Pancreas (tissue), 10 donors: ENCODE data around the gene EYA4. TPM values are rescaled to one million over a fixed set of nuclear protein-coding genes. Genes with fewer than 3 reads are reported as not detected.

ENCODE experiments used
- ATAC-seq, 4 donors: fragments of 200-7000 bp; cut with Tn5 transposase; one replicate each; pipeline versions ENCODE4 v1.8.0 to v1.9.1; 2020; ENCODE audit warnings: mild to moderate bottlenecking in 4 of 4, moderate library complexity in 4 of 4
- DNase-seq, 6 donors: peaks; one replicate each; pipeline ENCODE4 v3.0.0-alpha.2; 2020
- FAIRE-seq: peaks from 2 replicates; lab custom pipeline; 2012; peaks lifted over from hg19 to GRCh38; lab: Jason Lieb, UNC
- H3K27ac ChIP-seq, 4 donors: fragments of 200-600 bp; sonication (generic); 1 replicate in 3 of 4; 2 replicates in 1 of 4; pipeline versions ENCODE4 v1.5.0 to v1.8.0; 2020
- H3K27me3 ChIP-seq, 4 donors: fragments of 200-600 bp; one replicate each; pipeline ENCODE4 v1.8.0; 2021
- H3K36me3 ChIP-seq, 3 donors: fragments of 200-600 bp; sonication (generic) in 1 of 3; one replicate each; pipeline versions ENCODE4 v1.5.0 to v1.8.0; 2020 to 2021
- H3K4me1 ChIP-seq, 3 donors: fragments of 200-600 bp; one replicate each; pipeline ENCODE4 v1.8.0; 2021
- H3K4me3 ChIP-seq, 4 donors: fragments of 200-600 bp; sonication (generic) in 2 of 4; one replicate each; pipeline versions ENCODE4 v1.5.0 to v1.8.0; 2020 to 2021
- H3K9me3 ChIP-seq, 4 donors: fragments of 200-600 bp; one replicate each; pipeline ENCODE4 v1.8.0; 2021
- WGBS, 2 donors: extraction: QIAGEN DNeasy Blood & Tissue Kit; methylation state at CpG; one replicate each; pipeline ENCODE4 v1.1.7; 2013; 5-methylcytosine and 5-hydroxymethylcytosine counted together
- intact Hi-C, 3 donors: fragments of 100-400 bp; cut with DNase I; formaldehyde crosslinking; loops; one replicate each; pipeline versions ENCODE4 v1.11.1 to v1.14.2; 2022
- polyA plus RNA-seq, 2 donors: library from polyadenylated mRNA; stranded (reverse); fragments of 200-250 nt; gene quantifications; one replicate each; pipeline ENCODE4 v1.2.3, GENCODE V29; 2013
- total RNA-seq, 6 donors: library from RNA; stranded (reverse); fragmentation: NEBNext Ultra II Directional in 4 of 6; extraction: Animal tissue kit (Norgen Biotek cat#: 25700) in 4 of 6; gene quantifications; one replicate each; pipeline versions ENCODE4 v1.2.1 to v1.2.4, GENCODE V29; 2021 to 2023
- TF ChIP-seq, protein P1 (sequence below), 4 donors: fragments of 200-600 bp; sonication (generic) in 3 of 4; IDR thresholded peaks; one replicate each; pipeline versions ENCODE4 v1.5.0 to v1.8.0; 2021; ENCODE audit warnings: antibody characterized with exemption in 4 of 4
- donor health status: healthy with polysubstance abuse.
- donor health status: DM: no; HTN: no; CAD: no; lungs with moderate emphysema.
- donor health status: DM: no; HTN: no; CAD: no.
- donor health status: control.
- donor health status: control.
- donor health status: Bipolar disorder and iron deficiency.
- donor health status: DM: yes; HTN: yes; CAD: no.
- donor health status: DM: no; HTN: no; CAD: no.
- donor health status: DM: no; HTN: no; CAD: no.
- donor health status: DM: yes; HTN: yes; CAD: no.

Gene EYA4
- total and polyA plus RNA-seq, 8 donors: 0.08 to 1.3 (median 0.19) TPM

DNA sequence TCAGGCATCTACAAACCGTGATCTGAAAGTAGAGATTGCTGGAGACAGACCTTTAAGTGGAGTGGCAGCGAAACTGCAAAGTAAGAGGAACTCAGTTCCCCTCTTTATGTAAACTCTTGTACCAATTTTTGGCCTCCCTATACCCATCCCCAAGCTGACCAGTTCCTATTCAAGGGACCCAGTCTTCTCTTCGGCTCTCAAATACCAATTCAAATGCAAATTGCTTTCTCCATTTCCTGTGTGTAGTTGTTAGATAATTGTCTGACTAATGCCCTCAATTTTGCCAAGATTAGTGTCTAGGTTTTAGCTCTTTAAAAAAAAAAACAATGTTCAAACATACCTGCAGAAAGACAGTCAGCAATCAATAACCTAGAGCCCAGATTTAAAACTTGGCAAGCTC is 150.9 kb downstream of the EYA4 start:
- 92 to 95% methylated on average over 3 of the region's 3 CpGs for WGBS, 2 donors
- ATAC-seq (no peak), DNase-seq (no peak), FAIRE-seq (no peak)
- Histone ChIP-seq H3K36me3 (no peaks in the 10 kb centered on the region), H3K27ac (no peak overlapping the region), H3K4me1 (no peaks in the 10 kb centered on the region), H3K27me3 (no peaks in the 10 kb centered on the region), H3K4me3 (no peak overlapping the region), H3K9me3 (no peaks in the 10 kb centered on the region)
- intact Hi-C loops: no loop called here
- TF ChIP-seq, protein P1, sequence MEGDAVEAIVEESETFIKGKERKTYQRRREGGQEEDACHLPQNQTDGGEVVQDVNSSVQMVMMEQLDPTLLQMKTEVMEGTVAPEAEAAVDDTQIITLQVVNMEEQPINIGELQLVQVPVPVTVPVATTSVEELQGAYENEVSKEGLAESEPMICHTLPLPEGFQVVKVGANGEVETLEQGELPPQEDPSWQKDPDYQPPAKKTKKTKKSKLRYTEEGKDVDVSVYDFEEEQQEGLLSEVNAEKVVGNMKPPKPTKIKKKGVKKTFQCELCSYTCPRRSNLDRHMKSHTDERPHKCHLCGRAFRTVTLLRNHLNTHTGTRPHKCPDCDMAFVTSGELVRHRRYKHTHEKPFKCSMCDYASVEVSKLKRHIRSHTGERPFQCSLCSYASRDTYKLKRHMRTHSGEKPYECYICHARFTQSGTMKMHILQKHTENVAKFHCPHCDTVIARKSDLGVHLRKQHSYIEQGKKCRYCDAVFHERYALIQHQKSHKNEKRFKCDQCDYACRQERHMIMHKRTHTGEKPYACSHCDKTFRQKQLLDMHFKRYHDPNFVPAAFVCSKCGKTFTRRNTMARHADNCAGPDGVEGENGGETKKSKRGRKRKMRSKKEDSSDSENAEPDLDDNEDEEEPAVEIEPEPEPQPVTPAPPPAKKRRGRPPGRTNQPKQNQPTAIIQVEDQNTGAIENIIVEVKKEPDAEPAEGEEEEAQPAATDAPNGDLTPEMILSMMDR (IDR thresholded peaks at IDR 0.05): no peak

DNA sequence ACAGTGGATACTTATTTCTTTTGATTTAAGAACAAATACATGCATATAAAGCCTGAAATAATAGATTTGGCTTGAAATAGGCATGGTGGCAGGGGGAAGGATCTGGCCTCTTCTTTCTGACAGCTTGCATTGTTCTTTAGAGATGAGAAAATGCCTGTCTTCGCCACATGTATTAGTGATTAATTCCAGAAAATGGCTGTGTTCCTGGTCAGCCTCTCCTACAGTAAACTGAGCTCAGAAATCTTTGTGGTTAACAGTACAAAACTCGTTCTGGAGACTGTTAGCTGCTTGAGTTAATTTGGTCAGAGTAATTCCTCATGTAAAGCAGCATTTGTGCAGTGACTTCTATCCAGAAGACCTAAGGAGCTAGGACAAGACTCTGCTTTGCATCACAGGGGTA is 151.5 kb downstream of the EYA4 start:
- TF ChIP-seq, protein P1 (IDR thresholded peaks at IDR 0.05): no peak
- Histone ChIP-seq H3K27ac (no peak overlapping the region), H3K4me1 (no peaks in the 10 kb centered on the region), H3K27me3 (no peaks in the 10 kb centered on the region), H3K9me3 (no peaks in the 10 kb centered on the region), H3K4me3 (no peak overlapping the region), H3K36me3 (no peaks in the 10 kb centered on the region)
- FAIRE-seq: no peak
- DNase-seq: no peak
- intact Hi-C loops: no loop called here
- 27 to 40% methylated on average over 2 of the region's 2 CpGs for WGBS, 2 donors
- peak; percentile 46 to 78 (median 70) for ATAC-seq

DNA sequence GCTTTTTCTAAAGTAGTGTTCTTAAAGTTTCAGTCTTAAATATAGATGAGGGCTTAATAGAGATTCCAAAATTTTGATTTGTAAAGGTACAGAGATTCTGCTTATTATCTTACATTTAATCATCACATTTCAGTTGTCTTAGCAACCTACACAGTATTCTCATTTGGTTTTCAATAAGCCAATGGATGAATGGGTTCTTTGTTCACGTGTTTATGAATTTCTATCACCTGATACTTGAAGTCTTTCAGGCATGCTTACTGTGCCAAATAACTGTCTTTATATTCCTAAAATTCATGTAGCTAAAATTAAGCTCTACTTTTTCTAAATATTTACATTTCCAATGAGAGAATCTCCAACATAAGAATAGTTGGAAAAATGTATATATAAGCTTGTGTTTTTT is 152.7 kb downstream of the EYA4 start:
- no peak for DNase-seq
- no peaks in the 10 kb centered on the region for H3K36me3 ChIP-seq
- H3K9me3 ChIP-seq: no peaks in the 10 kb centered on the region
- no peaks in the 10 kb centered on the region for H3K4me1 ChIP-seq
- no peak overlapping the region for H3K4me3 ChIP-seq
- H3K27me3 ChIP-seq: no peaks in the 10 kb centered on the region
- WGBS, 2 donors: 49 to 53% methylated on average over 1 of the region's 1 CpG
- TF ChIP-seq, protein P1 (IDR thresholded peaks at IDR 0.05): no peak
- intact Hi-C loops: no loop called here
- H3K27ac ChIP-seq: no peak overlapping the region
- no peak for ATAC-seq
- FAIRE-seq: no peak

DNA sequence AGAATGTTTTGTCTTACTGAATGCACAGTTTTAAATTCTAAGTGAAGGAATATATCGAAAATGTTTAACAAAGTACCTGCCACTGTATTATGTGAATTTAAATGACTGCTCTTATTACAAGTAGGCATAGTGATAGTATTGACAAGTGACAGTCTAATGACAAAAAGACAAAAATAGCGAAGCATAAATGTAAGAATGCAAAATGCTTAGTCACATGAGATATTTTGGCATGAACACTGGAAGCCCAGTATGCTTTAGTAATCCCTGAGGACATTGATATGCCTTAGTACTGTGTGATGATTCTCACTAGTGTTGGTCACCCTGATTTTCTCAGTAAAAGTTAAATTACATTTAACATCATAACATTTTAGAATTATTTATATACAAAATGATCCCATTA is 153.5 kb downstream of the EYA4 start:
- ATAC-seq: no peak
- H3K4me3 ChIP-seq: no peak overlapping the region
- intact Hi-C loops: no loop called here
- FAIRE-seq: no peak
- H3K36me3 ChIP-seq: no peaks in the 10 kb centered on the region
- H3K9me3 ChIP-seq: no peaks in the 10 kb centered on the region
- DNase-seq: no peak
- H3K27ac ChIP-seq: no peak overlapping the region
- WGBS, 2 donors: 74 to 87% methylated on average over 2 of the region's 2 CpGs
- H3K4me1 ChIP-seq: no peaks in the 10 kb centered on the region
- H3K27me3 ChIP-seq: no peaks in the 10 kb centered on the region
- TF ChIP-seq, protein P1 (IDR thresholded peaks at IDR 0.05): no peak

DNA sequence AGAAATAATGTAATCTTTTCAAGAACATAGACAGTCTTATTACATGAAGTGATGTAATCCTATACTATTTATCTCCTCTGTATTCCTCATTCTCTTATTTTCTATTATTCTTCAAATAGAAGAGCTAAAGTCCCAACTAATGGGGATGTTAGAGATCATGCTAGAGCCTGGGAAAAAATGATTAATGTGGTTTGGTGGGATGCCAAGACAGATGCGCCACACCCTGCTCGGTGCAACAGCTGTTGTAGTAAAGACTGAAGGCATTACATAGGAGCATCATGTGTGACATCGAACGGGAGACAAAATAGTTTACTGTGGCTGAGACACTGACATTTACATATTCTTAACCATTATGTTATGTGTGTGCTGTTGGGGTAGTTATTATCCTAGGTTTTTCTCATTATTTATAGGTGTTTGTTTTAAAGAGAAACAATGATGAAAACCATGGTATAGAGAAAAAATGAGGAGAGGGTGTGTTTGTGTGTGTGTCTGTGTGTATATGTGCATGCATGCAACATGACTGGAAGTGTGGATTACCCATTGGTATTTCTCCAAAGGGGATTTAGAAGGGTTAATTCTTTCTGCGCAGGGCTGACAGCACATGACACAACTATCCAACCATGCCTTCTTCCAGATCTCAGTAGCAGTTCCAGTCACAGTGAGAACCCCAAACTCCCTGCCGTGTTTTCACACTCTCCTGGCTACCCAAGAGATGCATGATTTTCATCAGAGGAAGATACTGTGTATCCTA is 155.3 kb downstream of the EYA4 start:
- TF ChIP-seq, protein P1 (IDR thresholded peaks at IDR 0.05): no peak
- DNase-seq (no peak), ATAC-seq (no peak), FAIRE-seq (no peak)
- Histone ChIP-seq H3K36me3 (no peaks in the 10 kb centered on the region), H3K9me3 (no peaks in the 10 kb centered on the region), H3K4me3 (no peak overlapping the region), H3K27ac (no peak overlapping the region), H3K4me1 (no peaks in the 10 kb centered on the region), H3K27me3 (no peaks in the 10 kb centered on the region)
- intact Hi-C loops: no loop called here
- WGBS, 2 donors: 76 to 82% methylated on average over 6 of the region's 6 CpGs
